H7 (cell line): ENCODE results near the gene UTP11. TPM values are rescaled to one million over a fixed set of nuclear protein-coding genes. Genes with fewer than 3 reads are reported as not detected.

Experiments used
- DNase-seq: peaks from one replicate; pipeline ENCODE4 v3.0.0; 2012
- H3K27me3 ChIP-seq: 2 replicates; pipeline ENCODE4 v1.6.0; 2011; ENCODE audit warnings: mild to moderate bottlenecking, low read length; ENCODE audit not compliant: control insufficient read depth, insufficient read depth
- H3K36me3 ChIP-seq: replicated peaks from 2 replicates; pipeline ENCODE4 v1.5.1; 2011; ENCODE audit warnings: low read length; ENCODE audit not compliant: control insufficient read depth, insufficient read depth
- H3K4me3 ChIP-seq: 2 replicates; pipeline ENCODE4 v1.5.1; 2011; ENCODE audit warnings: low read depth, mild to moderate bottlenecking, control low read depth, low read length, moderate library complexity; ENCODE audit not compliant: insufficient read depth
- total RNA-seq: library from RNA; depleted of rRNA; stranded (reverse); fragments of >200 nt; shearing (Covaris generic); gene quantifications from 2 replicates; pipeline ENCODE4 v1.2.3, GENCODE V29; 2014

Gene UTP11
- total RNA-seq, 1 experiment from 2014 or later, result 70.5 TPM

GRCh38 chr1:38013227-38013622 lies 691 bp downstream of the UTP11 start:
- Histone ChIP-seq H3K4me3 (peak overlapping the region; percentile 97), H3K27me3 (no peaks in the 10 kb centered on the region), H3K36me3 (peaks cover 12% of the 10 kb centered on the region)
- DNase-seq, result no peak

- no peaks in the 10 kb centered on the region for H3K27me3 ChIP-seq
- H3K36me3 ChIP-seq, result peaks cover 18% of the 10 kb centered on the region
- DNase-seq, result no peak
- H3K4me3 ChIP-seq, result no peak overlapping the region
Observed at GRCh38 chr1:38014171-38014570, 1.6 kb downstream of the UTP11 start.

DNA sequence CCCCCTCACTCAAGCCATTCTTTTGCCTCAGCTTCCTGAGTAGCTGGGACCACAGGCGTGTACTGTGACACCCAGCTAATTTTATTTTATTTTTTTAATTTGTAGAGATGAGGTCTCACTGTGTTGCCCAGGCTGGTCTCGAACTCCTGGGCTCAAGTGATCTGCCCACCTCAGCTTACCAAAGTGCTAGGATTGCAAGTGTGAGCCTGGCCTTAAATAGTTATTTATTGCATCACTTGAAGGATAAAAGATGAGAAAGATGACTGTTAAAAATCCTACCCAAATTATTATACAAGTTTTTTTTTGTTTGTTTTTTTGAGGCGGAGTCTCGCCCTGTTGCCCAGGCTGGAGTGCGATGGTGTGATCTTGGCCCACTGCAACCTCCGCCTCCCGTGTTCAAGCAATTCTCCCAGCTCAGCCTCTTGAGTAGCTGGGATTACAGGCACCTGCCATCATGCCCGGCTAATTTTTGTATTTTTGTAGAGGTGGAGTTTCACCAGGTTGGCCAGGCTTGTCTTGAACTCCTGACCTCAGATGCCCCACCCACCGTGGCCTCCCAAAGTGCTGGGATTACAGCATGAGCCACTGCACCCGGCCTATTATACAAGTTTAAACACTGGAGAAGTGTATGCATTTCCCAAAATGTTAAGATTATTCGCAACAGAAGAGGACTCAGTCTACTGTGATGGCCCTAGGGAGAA lies 2.3 kb downstream of the UTP11 start:
- Histone ChIP-seq H3K4me3 (no peak overlapping the region), H3K36me3 (peaks cover 21% of the 10 kb centered on the region), H3K27me3 (no peaks in the 10 kb centered on the region)
- DNase-seq, result no peak

DNA sequence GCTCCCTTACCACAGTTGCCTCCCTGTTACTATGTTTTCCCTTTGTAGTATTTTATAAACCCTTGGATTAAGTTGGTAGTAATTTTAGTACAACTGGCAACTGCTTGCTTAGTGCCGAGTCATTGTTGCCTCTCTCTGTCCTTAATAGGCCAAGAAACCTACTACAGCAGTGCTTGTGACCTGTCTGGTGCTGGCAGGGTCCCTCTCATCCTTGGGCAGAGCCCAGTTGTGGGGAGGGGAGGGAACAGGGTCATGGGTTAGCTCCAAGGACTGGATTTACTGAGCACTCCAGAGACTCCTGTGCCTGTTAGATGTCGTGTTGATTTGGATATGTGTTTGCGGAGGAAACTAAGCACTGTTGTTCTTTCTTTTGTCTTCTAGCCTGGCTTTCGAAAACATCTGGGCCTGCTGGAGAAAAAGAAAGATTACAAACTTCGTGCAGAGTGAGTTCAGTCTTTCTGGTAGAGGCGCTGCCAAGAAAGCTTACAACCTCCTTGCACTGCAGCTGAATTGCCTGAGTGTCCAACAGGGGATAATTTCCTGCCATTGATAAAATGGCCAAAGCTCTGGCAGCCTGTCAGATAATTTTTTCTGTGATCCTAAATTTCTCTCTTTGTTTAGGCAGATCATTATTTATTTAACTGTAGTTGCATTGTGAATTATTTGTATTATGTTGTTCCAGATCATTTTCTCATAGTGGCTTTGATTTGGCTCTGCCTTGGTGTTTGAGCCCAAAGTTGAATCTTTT lies 3.6 kb downstream of the UTP11 start:
- Histone ChIP-seq H3K27me3 (no peaks in the 10 kb centered on the region), H3K36me3 (peaks cover 23% of the 10 kb centered on the region), H3K4me3 (no peak overlapping the region)
- no peak for DNase-seq

DNA sequence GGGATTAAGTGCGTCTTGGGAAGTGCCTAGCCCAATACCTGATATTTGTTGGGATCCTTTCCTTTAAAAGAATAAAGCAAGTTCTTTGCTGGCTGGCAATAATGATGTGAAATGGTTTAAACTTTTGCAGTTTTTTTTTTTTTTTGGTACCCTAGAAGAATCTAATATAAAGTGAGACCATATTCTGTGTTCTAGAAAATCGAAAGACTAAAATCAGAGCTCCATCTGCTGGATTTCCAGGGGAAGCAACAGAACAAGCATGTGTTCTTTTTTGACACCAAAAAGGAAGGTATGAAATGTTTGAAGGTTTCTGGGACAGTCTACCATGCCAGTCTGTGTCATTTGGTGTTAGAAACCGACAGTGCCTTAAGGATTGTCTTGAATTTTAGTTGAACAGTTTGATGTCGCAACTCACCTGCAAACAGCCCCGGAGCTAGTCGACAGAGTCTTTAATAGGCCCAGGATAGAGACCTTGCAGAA lies 6.4 kb downstream of the UTP11 start:
- Histone ChIP-seq H3K36me3 (peaks cover 37% of the 10 kb centered on the region), H3K4me3 (no peak overlapping the region), H3K27me3 (no peaks in the 10 kb centered on the region)
- DNase-seq, result peak; percentile 54

- no peaks in the 10 kb centered on the region for H3K27me3 ChIP-seq
- no peak for DNase-seq
- H3K4me3 ChIP-seq, result no peak overlapping the region
- peaks cover 44% of the 10 kb centered on the region for H3K36me3 ChIP-seq
Observed at GRCh38 chr1:38020396-38020795, 7.9 kb downstream of the UTP11 start.

DNA sequence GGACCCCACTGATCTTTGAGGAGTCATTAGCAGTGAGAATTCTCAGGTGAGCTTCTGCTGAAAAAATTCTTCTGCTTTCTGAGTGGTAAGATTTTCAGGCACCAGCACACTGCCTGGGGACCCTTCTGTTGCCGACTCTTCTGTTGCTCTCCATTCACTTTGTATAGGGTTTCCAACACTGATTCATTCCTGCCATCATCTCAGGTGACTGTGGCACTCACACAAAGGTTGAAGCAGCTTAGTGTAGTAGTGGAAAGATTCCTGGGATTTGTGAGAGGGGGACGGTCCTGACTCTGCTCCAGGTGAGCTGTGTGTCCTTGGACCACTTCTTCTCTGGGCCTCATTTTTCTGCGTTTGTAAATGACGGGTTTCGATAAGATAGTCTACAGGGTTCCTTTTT lies 9.4 kb downstream of the UTP11 start:
- Histone ChIP-seq H3K27me3 (no peaks in the 10 kb centered on the region), H3K4me3 (no peak overlapping the region), H3K36me3 (peaks cover 47% of the 10 kb centered on the region)
- no peak for DNase-seq

GRCh38 chr1:38022810-38023209 lies 10.3 kb downstream of the UTP11 start:
- Histone ChIP-seq H3K36me3 (peaks cover 42% of the 10 kb centered on the region), H3K4me3 (no peak overlapping the region), H3K27me3 (no peaks in the 10 kb centered on the region)
- DNase-seq, result no peak

GRCh38 chr1:38025233-38025632 lies 12.7 kb downstream of the UTP11 start:
- peaks cover 31% of the 10 kb centered on the region for H3K36me3 ChIP-seq
- DNase-seq, result no peak
- no peaks in the 10 kb centered on the region for H3K27me3 ChIP-seq
- H3K4me3 ChIP-seq, result no peak overlapping the region

DNA sequence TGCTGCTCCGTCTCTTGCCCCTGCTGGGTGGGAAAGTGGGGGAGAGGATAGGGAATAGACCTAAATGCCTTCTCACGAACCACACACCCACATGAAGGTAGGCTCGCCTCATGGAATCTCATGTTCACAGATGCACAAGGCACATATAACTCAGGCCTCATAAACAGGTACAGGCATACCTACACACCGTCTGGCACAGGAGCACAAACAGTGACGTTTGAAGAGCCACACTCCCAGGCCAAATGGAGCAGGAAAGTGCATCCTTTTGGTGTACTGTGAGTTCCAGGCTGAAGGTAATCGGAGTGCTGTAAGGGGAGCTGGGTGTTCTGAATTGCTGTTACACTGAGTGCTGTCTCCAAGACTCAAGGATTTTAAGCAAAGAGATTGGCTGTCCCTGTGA lies 13.1 kb downstream of the UTP11 start:
- no peak overlapping the region for H3K4me3 ChIP-seq
- peaks cover 31% of the 10 kb centered on the region for H3K36me3 ChIP-seq
- H3K27me3 ChIP-seq, result no peaks in the 10 kb centered on the region
- peak; percentile 15 for DNase-seq

GRCh38 chr1:38026592-38027200 lies 14.2 kb downstream of the UTP11 start:
- peak; percentile 85 for DNase-seq
- no peak overlapping the region for H3K4me3 ChIP-seq
- peaks cover 31% of the 10 kb centered on the region for H3K36me3 ChIP-seq
- H3K27me3 ChIP-seq, result no peaks in the 10 kb centered on the region; the same call in 1 of the 2 replicates

GRCh38 chr1:38027201-38028104 lies 14.9 kb downstream of the UTP11 start:
- Histone ChIP-seq H3K27me3 (no peaks in the 10 kb centered on the region; the same call in 1 of the 2 replicates), H3K4me3 (no peak overlapping the region), H3K36me3 (peaks cover 25% of the 10 kb centered on the region)
- DNase-seq, result peak; percentile 48

GRCh38 chr1:38028105-38028591 lies 15.6 kb downstream of the UTP11 start:
- no peaks in the 10 kb centered on the region; the same call in 1 of the 2 replicates for H3K27me3 ChIP-seq
- no peak overlapping the region for H3K4me3 ChIP-seq
- H3K36me3 ChIP-seq, result peaks cover 22% of the 10 kb centered on the region
- peak; percentile 61 for DNase-seq

GRCh38 chr1:38028671-38029070 lies 16.1 kb downstream of the UTP11 start:
- peak; percentile 74 for DNase-seq
- Histone ChIP-seq H3K36me3 (peaks cover 19% of the 10 kb centered on the region), H3K27me3 (no peaks in the 10 kb centered on the region; the same call in 1 of the 2 replicates), H3K4me3 (no peak overlapping the region)
